Measurements from ENCODE around the gene FARS2.

The FARS2 gene

GRCh38 chr6:5746759-5747130 is 485.4 kb downstream of the FARS2 start:
- no peak for DNase-seq

- DNase-seq = peak; percentile 32
Observed at GRCh38 chr6:5747379-5747778, 486.1 kb downstream of the FARS2 start.

- DNase-seq = no peak
Observed at GRCh38 chr6:5749016-5749650, 487.8 kb downstream of the FARS2 start.

GRCh38 chr6:5749651-5750215 is 488.4 kb downstream of the FARS2 start:
- no peak for DNase-seq

- DNase-seq = no peak
Observed at GRCh38 chr6:5751525-5752390, 490.4 kb downstream of the FARS2 start.

- DNase-seq = peak; percentile 24
Observed at GRCh38 chr6:5752391-5752680, 491.0 kb downstream of the FARS2 start.

- DNase-seq = no peak
Observed at GRCh38 chr6:5753209-5753608, 491.9 kb downstream of the FARS2 start.

GRCh38 chr6:5754904-5755303 is 493.6 kb downstream of the FARS2 start:
- no peak for DNase-seq

GRCh38 chr6:5759571-5759970 is 498.3 kb downstream of the FARS2 start:
- DNase-seq = no peak

- DNase-seq = no peak
Observed at GRCh38 chr6:5761370-5761769, 500.1 kb downstream of the FARS2 start.

GRCh38 chr6:5762561-5762968 is 501.3 kb downstream of the FARS2 start:
- DNase-seq = peak; percentile 9

- no peak for DNase-seq
Observed at GRCh38 chr6:5763407-5763806, 502.1 kb downstream of the FARS2 start.

GRCh38 chr6:5763871-5764270 is 502.6 kb downstream of the FARS2 start:
- no peak for DNase-seq

- DNase-seq = no peak
Observed at GRCh38 chr6:5764401-5764955, 503.2 kb downstream of the FARS2 start.

- no peak for DNase-seq
Observed at GRCh38 chr6:5765141-5765760, 503.9 kb downstream of the FARS2 start.

- peak; percentile 41 for DNase-seq
Observed at GRCh38 chr6:5766260-5766659, 504.9 kb downstream of the FARS2 start.

GRCh38 chr6:5767471-5767870 is 506.2 kb downstream of the FARS2 start:
- no peak for DNase-seq

GRCh38 chr6:5771211-5771610 is 509.9 kb downstream of the FARS2 start:
- DNase-seq = no peak

- DNase-seq = no peak
Observed at GRCh38 chr6:5771759-5772390, 510.6 kb downstream of the FARS2 start.

- DNase-seq = no peak
Observed at GRCh38 chr6:5772408-5773120, 511.3 kb downstream of the FARS2 start.

GRCh38 chr6:5776104-5776503 is 514.8 kb downstream of the FARS2 start:
- DNase-seq = no peak

GRCh38 chr6:5776706-5777390 is 515.5 kb downstream of the FARS2 start:
- DNase-seq = no peak
